Measurements from ENCODE around the gene EXOC4. TPM values are rescaled to one million over a fixed set of nuclear protein-coding genes. Genes with fewer than 3 reads are reported as not detected.

The EXOC4 gene
- total RNA-seq, 1 experiment from 2014 or later: 75.8 TPM

DNA sequence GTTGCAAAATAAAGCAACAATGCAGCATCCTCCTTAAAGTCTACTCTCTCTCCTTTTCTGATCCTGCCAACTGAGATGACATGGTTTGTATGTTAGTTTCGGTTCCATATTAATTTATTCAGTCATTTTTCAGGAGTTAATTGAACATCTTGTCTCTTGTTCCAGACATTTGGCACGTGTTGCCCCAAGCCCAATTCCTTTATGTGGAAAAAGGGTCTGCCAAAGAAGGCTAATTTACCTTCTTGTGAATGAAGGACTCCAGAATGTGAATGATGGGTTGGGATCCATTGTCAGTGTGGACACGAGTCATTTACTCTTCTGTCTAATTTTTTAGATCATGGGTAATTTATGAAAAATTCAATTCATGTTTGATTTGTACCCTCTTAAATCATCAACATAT lies 523.4 kb downstream of the EXOC4 start:
- no peak for TF ChIP-seq CTCF (conservative IDR thresholded peaks at IDR 0.05)
- H2BK20ac ChIP-seq (ENCODE audit: low read depth, low read length, poor library complexity, severe bottlenecking): no peak overlapping the region
- no peaks in the 10 kb centered on the region for H4K20me1 ChIP-seq (ENCODE audit: control insufficient read depth, insufficient read depth, insufficient read length)
- no peak overlapping the region for H2BK120ac ChIP-seq (ENCODE audit: low read depth, low read length, poor library complexity, severe bottlenecking)
- no peak overlapping the region for H3K27ac ChIP-seq (ENCODE audit: insufficient read length, low read depth, low read length)
- no peak overlapping the region for H2AK5ac ChIP-seq (ENCODE audit: insufficient read length, low read length)
- H3T11ph ChIP-seq (ENCODE audit: low read length): no peak overlapping the region
- H3K4me1 ChIP-seq (ENCODE audit: insufficient read depth, low read length): no peaks in the 10 kb centered on the region
- no peak overlapping the region for H3K14ac ChIP-seq (ENCODE audit: insufficient read depth, low read length)
- no peak overlapping the region for H3K23ac ChIP-seq (ENCODE audit: insufficient read length, low read depth, low read length)
- no peak overlapping the region for H4K91ac ChIP-seq (ENCODE audit: insufficient read length, low read depth, low read length)
- Mint-ChIP-seq H3K4me3 (no peak overlapping the region), H3K27me3 (ENCODE audit: low read depth) (no peaks in the 10 kb centered on the region), H3K27ac (no peak overlapping the region), H3K36me3 (ENCODE audit: insufficient read depth in 1 of 3, low read depth in 3 of 3) (peaks cover 10 to 12% (median 10%) of the 10 kb centered on the region in 3 experiments; a peak in 6 of 7 replicates), H3K9me3 (no peaks in the 10 kb centered on the region; a peak in 1 of 5 replicates), H3K4me1 (no peaks in the 10 kb centered on the region)
- no peak overlapping the region for H3K4me2 ChIP-seq (ENCODE audit: insufficient read depth, insufficient read length, low read length)
- H3K9me3 ChIP-seq (ENCODE audit: control insufficient read depth, low read depth, low read length): no peaks in the 10 kb centered on the region
- no peak overlapping the region for H2BK5ac ChIP-seq (ENCODE audit: insufficient read length, low read length)
- no peak overlapping the region for H3K18ac ChIP-seq (ENCODE audit: insufficient read length, low read depth, low read length)
- no peak overlapping the region for H2BK15ac ChIP-seq (ENCODE audit: low read depth, low read length)
- no peaks in the 10 kb centered on the region for H3K79me1 ChIP-seq (ENCODE audit: insufficient read depth, low read depth, low read length, poor library complexity, severe bottlenecking)
- no peaks in the 10 kb centered on the region for H3K27me3 ChIP-seq (ENCODE audit: insufficient read depth, low read length)
- no peaks in the 10 kb centered on the region for H3K23me2 ChIP-seq (ENCODE audit: insufficient read length, low read depth, low read length, poor library complexity, severe bottlenecking)
- WGBS (ENCODE audit: extremely low coverage, insufficient read length, low lambda C conversion rate): no CpG with 5 or more reads among the region's 3 CpGs
- no peak overlapping the region for H3K56ac ChIP-seq (ENCODE audit: insufficient read length, low read depth, low read length)
- no peak for DNase-seq
- H3K79me2 ChIP-seq (ENCODE audit: insufficient read depth, low read length): no peaks in the 10 kb centered on the region
- no peak overlapping the region for H4K5ac ChIP-seq (ENCODE audit: insufficient read length, low read depth, low read length)
- H2BK12ac ChIP-seq (ENCODE audit: insufficient read length, low read depth, low read length): no peak overlapping the region
- no peak overlapping the region for H2AFZ ChIP-seq (ENCODE audit: low read length)
- H3K9ac ChIP-seq (ENCODE audit: extremely low read depth, insufficient read length, low read length): no peak overlapping the region
- H4K8ac ChIP-seq (replicated peaks; ENCODE audit: insufficient read length, low read depth, low read length): no peak overlapping the region
- H3K4ac ChIP-seq (ENCODE audit: low read depth, low read length): no peak overlapping the region
